Measurements from ENCODE around the gene SRPRB.

DNA sequence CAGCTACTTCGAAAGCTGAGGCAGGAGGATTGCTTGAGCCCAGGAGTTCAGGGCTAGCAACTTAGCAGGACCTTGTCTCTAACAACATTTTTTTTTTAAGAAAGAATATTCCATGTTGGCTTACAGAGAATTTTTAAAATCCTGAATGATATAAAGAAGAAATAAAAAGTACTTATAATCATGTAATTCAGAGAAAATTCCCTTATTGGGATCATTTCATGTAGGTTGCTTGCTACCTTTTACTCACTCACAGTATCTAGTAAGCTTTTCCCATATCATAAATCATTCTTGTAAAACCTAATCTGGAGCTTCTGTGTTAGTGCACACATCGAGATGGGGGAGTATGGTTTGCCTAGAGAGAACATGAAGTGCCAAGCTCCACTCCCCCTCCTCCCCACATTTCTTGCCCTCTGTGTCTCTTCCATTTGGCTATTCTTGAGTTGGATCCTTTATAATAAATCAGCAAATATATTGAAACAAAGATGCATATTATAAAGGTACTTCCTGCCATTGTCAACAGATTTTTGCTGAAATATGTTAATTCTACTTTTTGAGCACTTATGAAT, 45.8 kb upstream of the SRPRB start:
- TF ChIP-seq POLR2A (IDR thresholded peaks at IDR 0.05) (no peak), EP300 (IDR thresholded peaks at IDR 0.05) (no peak)
- TF ChIP-seq, protein P1, sequence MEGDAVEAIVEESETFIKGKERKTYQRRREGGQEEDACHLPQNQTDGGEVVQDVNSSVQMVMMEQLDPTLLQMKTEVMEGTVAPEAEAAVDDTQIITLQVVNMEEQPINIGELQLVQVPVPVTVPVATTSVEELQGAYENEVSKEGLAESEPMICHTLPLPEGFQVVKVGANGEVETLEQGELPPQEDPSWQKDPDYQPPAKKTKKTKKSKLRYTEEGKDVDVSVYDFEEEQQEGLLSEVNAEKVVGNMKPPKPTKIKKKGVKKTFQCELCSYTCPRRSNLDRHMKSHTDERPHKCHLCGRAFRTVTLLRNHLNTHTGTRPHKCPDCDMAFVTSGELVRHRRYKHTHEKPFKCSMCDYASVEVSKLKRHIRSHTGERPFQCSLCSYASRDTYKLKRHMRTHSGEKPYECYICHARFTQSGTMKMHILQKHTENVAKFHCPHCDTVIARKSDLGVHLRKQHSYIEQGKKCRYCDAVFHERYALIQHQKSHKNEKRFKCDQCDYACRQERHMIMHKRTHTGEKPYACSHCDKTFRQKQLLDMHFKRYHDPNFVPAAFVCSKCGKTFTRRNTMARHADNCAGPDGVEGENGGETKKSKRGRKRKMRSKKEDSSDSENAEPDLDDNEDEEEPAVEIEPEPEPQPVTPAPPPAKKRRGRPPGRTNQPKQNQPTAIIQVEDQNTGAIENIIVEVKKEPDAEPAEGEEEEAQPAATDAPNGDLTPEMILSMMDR (IDR thresholded peaks at IDR 0.05) = no peak
